Measurements from ENCODE around the gene GP5.
A peak's percentile ranks its signal among the peaks of the same experiment; 100 is the strongest.

GP5 gene

DNA sequence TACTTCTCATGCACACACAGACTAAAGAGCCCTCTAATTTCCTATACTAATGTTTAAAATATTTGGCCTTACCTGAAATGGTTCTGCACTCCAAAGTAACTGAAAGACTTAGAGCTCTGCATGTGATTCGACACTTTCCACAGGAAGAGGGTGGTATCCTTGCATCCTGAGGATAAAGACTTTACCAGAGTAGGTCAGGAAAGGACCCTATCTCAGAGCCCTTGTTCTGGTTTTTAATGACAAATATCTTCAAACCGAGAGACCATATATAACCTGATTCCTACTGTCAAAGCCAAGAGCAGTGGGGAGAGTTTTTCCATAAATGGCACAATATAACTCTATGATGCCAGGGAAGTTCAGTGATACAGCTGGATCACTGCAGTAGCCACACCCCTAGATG, at the start of gene GP5:
Gene GP5 (minus strand): TSS at position 101 of the 400 bp plus-strand sequence. CDS start 984 bp downstream, outside the sequence.
- DNase-seq = no peak

GRCh38 chr3:194447657-194448056, 48.6 kb upstream of the GP5 start:
- no peak for DNase-seq

- DNase-seq = no peak
Measured at GRCh38 chr3:194447161-194447560, 48.1 kb upstream of the GP5 start.

- no peak for DNase-seq
Measured at GRCh38 chr3:194446754-194447153, 47.7 kb upstream of the GP5 start.

DNA sequence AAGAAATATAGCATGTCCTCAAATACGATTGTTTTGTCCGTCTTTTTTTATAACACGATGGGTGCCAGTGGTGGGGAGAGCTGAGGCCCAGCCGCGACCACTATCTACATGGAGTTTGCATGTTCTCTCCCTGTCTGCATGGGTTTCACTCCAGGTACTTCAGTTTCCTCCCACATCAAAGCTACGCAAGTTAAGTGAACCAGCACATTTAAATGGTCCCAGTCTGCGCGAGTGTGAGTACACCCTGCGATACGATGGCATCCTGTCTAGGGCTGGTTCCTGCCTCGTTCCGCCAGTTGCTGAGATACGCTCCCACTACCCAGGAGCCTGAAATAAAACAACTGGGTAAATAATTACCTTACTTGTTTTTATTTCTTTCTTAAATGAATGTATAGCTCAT, 47.1 kb upstream of the GP5 start:
- no peak for DNase-seq

GRCh38 chr3:194443901-194444300, 44.8 kb upstream of the GP5 start:
- DNase-seq = no peak

DNA sequence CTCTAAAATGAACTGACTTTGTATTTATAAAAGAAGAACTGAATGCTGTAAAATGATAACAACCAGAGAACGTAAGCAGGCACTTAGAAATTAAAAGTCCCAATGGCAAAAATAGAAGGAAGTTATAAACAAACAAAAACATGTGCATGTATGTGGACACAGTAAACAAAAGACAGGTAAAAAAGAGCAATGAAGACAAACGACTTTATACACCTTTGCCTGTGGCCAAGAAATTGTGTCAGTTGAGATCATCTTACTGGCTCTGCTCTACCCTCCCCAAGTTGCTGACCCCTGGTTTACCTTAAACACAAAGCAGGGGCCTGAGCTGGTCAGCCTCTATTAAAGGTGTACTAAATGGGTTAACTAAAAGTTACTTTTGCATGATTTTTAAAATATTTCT, 41.7 kb upstream of the GP5 start:
- DNase-seq = no peak

- no peak for DNase-seq
Measured at GRCh38 chr3:194439881-194440550, 41.0 kb upstream of the GP5 start.

DNA sequence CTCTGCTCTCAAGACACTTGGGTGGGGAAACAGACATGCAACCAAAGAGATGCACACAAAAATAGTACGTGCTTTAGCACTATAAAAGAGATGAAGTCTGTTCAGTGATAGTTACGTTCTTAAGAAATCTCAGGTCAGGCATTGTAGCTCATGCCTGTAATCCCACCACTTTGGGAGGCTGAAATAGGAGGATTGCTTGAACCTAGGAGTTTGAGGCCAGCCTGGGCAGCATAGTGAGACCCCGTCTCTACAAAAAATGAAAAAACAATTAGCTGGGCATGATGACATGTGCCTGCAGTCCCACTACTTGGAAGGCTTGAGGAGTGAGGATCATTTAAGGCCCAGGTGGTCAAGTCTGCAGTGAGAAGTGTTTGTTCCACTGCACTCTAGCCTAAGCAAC, 35.4 kb upstream of the GP5 start:
- DNase-seq = no peak

- DNase-seq = no peak
Measured at GRCh38 chr3:194431554-194431953, 32.5 kb upstream of the GP5 start.

- no peak for DNase-seq
Measured at GRCh38 chr3:194425399-194425798, 26.3 kb upstream of the GP5 start.

DNA sequence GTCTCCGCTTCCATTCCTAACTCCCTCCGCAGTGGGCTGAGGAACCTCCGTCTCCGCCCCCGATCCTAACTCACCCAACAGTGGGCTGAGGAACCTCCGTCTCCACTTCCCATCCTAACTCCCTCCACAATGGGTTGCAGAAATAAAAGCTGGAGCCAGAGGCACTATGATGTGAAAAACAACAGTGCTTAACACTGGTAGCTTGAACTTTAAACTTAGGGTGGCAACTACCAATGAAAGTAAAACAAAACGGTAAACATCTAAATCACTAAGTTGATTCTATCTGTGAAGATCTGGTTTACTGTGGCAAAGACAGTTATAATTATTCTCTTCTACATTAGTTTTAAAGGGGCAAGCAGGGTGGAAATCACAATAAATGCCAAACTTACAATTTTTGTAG, 25.9 kb upstream of the GP5 start:
- no peak for DNase-seq

- DNase-seq = no peak
Measured at GRCh38 chr3:194424373-194424772, 25.3 kb upstream of the GP5 start.

GRCh38 chr3:194423317-194423716, 24.3 kb upstream of the GP5 start:
- no peak for DNase-seq

DNA sequence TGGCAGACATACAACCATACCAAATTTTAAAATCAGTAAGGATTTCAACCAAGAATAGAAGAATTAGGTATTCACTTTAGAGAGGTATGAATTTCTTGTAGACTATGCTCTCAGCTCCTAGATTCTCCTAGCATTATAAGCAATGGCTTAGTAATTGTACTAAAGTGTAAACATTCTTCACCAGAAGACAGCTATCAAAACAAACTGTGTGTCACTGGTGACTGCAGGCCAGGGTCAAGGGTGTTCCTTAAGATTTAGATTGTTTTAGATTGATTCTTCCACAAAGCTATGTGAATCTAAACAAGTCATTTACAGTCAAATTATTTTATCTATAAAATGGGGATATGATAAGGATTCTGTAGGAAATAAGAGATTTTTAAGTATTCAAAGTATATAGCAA, 23.1 kb upstream of the GP5 start:
- DNase-seq = no peak

DNA sequence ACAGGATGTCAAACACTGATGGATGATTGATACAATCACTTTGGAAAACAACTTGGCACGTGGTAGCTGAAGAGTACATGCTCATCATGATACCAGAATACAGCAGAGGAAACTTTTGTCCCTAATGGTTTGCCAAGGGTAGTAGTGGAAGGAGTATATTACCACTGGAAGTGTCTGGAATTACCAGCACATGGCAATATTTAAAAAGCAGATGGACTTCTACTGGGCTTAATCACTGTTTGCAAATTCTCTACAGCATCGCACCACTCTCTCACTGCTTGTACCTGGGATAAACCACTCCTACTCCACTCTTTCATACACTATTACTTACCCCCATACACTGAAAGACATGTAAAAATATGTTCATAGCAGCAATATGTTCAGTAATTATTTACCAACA, 19.6 kb upstream of the GP5 start:
- no peak for DNase-seq

- no peak for DNase-seq
Measured at GRCh38 chr3:194407423-194407822, 8.4 kb upstream of the GP5 start.

DNA sequence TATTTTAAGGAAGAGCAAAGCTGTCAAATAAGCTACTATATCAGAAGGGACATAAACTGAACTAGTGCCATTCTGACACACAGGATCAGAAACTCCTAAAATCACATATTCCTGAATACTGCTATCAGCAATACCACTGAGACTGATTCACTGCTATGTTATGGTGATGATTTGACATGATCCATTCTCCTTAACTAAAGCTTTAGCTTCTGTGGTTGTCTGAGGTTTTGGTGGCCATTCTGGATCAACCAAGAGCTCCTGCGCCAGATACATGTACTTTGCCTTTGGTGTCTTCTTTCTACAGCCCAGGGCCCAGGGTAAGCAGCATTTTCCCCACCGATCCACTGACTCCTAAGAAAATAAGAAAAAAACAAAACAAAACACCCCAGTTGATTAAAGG, 6.7 kb upstream of the GP5 start:
- DNase-seq = no peak

DNA sequence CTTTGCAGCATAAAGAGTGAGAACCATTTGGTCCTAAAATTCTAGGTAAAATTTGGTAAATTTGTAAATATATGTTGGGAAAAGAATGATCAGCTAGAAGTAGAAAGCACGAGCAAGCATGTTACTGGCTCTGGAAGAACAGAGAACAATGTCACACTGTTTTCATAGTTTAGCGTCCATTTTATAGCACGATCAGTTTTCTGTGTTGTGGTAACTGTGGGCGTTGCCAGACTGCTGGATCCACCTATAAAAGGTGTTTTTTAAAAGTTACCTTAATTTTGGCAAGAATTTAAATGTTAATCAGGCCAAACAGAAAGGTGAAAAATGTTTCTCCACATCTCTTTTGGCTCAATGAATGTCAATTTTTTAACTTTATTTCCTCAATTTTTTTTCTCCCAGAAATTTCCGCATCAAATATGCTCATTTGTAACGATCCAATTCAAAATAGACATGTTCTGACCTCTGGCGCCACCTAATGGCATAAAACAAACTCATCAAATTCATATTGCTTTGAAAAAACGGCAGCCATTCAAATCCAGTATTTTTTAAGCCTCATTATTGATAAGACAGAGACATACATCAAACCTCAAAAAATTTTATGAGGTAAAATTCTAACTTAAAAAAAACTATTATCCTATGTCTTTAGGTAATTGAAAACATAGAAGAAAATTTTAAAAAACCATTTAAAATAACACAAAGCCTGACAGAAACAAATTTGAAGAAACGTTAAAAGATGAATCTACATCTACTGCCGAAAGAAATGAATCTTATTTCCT, 5.5 kb upstream of the GP5 start:
- DNase-seq = peak; percentile 65

DNA sequence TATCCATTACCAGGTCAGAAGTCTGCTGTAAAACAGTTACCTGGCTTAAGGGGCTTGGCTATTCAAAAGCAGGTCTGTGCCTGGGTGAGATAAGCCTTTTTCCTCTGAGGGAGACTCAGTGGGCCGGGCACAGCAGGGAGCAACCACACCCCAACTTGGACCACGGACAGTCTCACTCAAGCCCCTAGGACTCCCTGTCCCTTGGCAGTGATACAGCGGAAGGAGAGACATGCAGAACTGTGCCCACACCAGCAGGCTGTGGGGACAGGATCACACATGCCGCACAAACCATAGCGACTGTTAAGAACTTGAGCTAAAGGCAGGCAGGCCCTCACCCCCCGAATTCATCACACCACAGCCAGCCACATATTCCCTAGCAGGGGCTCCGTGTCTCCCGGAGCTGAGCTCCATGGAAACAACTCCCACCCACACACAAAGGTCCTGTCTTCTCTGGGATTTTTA, 2.8 kb upstream of the GP5 start:
- no peak for DNase-seq

- no peak for DNase-seq
Measured at GRCh38 chr3:194401346-194401745, 2.3 kb upstream of the GP5 start.

DNA sequence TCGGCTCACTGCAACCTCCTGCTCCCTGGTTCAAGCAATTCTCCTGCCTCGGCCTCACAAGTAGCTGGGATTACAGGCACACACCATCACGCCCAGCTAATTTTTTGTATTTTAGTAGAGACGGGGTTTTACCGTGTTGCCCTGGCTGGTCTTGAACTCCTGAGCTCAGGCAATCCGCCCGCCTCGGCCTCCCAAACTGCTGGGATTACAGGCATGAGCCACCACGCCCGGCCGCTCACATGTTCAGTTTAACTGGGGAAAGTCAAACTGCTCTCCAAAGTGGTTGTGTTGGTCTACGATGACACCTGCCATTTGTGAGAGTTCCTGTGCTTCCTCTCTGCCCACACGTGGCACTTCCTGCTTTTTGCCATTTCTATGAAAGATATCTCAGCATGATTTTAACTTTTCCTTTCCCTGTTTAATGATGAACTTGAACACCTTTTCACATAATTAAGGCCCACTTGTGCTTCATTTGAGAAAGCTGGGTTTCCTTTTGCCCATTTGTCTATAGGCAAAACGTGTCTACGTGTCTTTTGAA, 877 bp upstream of the GP5 start:
- no peak for DNase-seq

DNA sequence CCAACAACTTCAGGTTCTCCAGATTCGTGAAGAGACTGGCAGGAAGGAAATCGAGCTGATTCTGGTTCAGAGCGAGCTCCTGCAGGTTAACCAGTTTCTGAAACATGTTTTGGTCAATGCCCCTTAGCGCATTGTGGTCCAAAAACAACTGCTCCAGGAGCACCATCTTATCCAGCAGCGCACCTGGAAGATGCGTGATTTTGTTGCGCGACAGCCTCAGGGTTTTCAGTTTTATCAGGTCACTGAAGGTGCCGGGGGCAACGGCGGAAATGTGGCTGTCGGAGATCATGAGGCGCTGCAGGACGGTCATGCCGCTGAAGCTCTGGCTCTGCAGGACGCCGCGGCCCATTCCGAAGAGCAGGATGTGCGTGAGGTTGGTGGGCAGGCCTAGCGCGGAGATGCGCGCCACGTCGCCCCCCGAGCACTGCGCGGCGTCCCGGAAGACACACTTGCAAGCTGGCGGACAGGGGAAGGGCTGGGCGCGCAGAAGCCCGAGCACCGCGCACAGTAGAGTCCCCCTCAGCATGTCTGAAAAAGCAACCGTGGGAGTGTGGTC, 1.2 kb downstream of the GP5 start:
- DNase-seq = peak; percentile 16
